ENCODE results near the gene DGKG. TPM values are rescaled to one million over a fixed set of nuclear protein-coding genes. Genes with fewer than 3 reads are reported as not detected.

DGKG gene
- total and polyA plus RNA-seq, 10 of the 15 experiments (the other 5 are each of a cell fraction or from before 2014, with no cell fraction given) = 0.39 to 6.2 (median 4.7) TPM

DNA sequence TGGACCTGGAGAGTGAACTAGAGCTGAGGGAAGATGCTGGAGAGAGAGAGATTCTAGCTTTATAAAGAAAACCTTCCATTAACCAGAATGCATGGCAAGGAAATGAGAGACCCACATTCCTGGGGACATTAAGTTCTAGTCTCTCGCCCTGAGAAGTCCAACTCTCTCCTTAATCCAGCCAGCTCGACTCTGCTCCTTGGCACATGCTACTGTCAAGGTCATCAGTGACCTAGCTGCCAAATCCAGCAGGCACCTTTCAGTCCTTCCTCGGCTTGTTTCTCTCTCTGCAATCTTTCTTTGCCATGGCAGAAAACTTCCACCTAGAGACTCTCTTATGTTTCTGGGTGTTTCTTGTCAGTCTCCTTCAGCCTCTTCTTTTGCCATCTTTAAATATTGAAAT is 40.3 kb downstream of the DGKG start (continued):
- TF ChIP-seq, protein P1, sequence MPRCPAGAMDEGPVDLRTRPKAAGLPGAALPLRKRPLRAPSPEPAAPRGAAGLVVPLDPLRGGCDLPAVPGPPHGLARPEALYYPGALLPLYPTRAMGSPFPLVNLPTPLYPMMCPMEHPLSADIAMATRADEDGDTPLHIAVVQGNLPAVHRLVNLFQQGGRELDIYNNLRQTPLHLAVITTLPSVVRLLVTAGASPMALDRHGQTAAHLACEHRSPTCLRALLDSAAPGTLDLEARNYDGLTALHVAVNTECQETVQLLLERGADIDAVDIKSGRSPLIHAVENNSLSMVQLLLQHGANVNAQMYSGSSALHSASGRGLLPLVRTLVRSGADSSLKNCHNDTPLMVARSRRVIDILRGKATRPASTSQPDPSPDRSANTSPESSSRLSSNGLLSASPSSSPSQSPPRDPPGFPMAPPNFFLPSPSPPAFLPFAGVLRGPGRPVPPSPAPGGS (IDR thresholded peaks at IDR 0.05; ENCODE audit: borderline replicate concordance, insufficient read depth, low read depth, low read length, poor library complexity, severe bottlenecking) = no peak
- TF ChIP-seq IKZF2 (IDR thresholded peaks at IDR 0.05) = no peak
- no peak for TF ChIP-seq SP1 (IDR thresholded peaks at IDR 0.05; ENCODE audit: low read depth, low read length)
- no peak for TF ChIP-seq NR2F1 (conservative IDR thresholded peaks at IDR 0.05)

DNA sequence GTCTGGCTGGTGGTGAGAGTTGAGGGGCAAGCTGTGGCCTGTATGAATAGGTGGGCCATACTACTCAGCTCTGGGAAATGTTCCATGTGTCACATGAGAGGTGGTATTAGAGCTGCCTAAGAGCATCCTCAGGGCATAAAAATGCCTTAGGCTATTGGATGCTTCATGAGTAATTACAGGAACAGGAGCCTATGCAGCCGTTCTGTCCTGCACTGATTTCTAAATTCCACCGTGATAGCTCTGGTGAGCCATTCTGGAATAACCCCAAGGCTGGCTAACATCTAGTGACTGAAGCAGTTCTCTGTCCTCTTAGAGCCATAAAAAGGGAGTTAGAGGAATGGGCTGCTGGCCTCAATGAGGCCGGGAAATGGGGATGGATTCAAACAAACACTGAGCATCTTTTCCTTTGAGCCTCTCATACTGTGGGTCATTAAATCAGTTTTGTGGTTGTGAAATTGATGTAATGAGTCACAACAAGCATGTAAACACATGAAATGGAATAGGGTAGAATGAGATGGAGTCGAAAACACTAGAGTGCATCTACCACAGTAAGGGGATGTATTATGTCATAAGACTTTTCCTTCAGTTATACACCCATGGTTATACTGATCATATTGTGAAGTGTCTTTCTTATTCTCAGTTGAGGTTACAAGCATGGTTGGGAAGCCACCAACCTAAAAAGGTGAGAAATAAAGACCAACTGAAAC is 41.0 kb downstream of the DGKG start:
- SMC1A ChIA-PET (ENCODE audit: uncharacterized antibody, unreplicated experiment) = no interaction called here
- Histone ChIP-seq H3K9me3 (replicated peaks; ENCODE audit: control insufficient read depth, insufficient read depth, low read length) (no peaks in the 10 kb centered on the region), H3K27me3 (replicated peaks in 1 of 2; ENCODE audit: control insufficient read depth in 2 of 2, insufficient read depth in 2 of 2, low read length in 1 of 2) (no peaks in the 10 kb centered on the region), H3K36me3 (ENCODE audit: control insufficient read depth in 2 of 2, insufficient read depth in 2 of 2, low read length in 1 of 2) (no peaks in the 10 kb centered on the region), H3K4me1 (ENCODE audit: control insufficient read depth, insufficient read depth, low read length) (no peaks in the 10 kb centered on the region), H3K79me2 (ENCODE audit: control insufficient read depth, insufficient read depth, low read length) (no peaks in the 10 kb centered on the region), H3K9ac (ENCODE audit: control insufficient read depth, insufficient read depth, low read length) (no peak overlapping the region), H2AFZ (ENCODE audit: control insufficient read depth, low read depth, low read length) (no peak overlapping the region), H4K20me1 (ENCODE audit: control insufficient read depth, insufficient read depth) (no peaks in the 10 kb centered on the region), H3K27ac (ENCODE audit: control insufficient read depth, insufficient read depth) (no peak overlapping the region), H3K4me2 (ENCODE audit: control insufficient read depth, insufficient read depth) (no peak overlapping the region), H3K4me3 (no peak overlapping the region)
- ATAC-seq (peak; percentile 57), FAIRE-seq (no peak), DNase-seq (ENCODE audit: low read depth, low spot score) (no peak)
- RAD21 ChIA-PET (ENCODE audit: unreplicated experiment) = no interaction called here
- no TSS peak for BruUV-seq (replicated peaks)
- in situ Hi-C loops (cut with MboI) (no loop called here), intact Hi-C loops (cut with micrococcal nuclease; ENCODE audit: unreplicated experiment) (no loop called here)
- TF ChIP-seq, protein P2, sequence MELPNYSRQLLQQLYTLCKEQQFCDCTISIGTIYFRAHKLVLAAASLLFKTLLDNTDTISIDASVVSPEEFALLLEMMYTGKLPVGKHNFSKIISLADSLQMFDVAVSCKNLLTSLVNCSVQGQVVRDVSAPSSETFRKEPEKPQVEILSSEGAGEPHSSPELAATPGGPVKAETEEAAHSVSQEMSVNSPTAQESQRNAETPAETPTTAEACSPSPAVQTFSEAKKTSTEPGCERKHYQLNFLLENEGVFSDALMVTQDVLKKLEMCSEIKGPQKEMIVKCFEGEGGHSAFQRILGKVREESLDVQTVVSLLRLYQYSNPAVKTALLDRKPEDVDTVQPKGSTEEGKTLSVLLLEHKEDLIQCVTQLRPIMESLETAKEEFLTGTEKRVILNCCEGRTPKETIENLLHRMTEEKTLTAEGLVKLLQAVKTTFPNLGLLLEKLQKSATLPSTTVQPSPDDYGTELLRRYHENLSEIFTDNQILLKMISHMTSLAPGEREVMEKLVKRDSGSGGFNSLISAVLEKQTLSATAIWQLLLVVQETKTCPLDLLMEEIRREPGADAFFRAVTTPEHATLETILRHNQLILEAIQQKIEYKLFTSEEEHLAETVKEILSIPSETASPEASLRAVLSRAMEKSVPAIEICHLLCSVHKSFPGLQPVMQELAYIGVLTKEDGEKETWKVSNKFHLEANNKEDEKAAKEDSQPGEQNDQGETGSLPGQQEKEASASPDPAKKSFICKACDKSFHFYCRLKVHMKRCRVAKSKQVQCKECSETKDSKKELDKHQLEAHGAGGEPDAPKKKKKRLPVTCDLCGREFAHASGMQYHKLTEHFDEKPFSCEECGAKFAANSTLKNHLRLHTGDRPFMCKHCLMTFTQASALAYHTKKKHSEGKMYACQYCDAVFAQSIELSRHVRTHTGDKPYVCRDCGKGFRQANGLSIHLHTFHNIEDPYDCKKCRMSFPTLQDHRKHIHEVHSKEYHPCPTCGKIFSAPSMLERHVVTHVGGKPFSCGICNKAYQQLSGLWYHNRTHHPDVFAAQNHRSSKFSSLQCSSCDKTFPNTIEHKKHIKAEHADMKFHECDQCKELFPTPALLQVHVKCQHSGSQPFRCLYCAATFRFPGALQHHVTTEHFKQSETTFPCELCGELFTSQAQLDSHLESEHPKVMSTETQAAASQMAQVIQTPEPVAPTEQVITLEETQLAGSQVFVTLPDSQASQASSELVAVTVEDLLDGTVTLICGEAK (IDR thresholded peaks at IDR 0.05; ENCODE audit: borderline replicate concordance) = no peak
- peak; percentile 27; the same call in 1 of the 2 replicates for TF ChIP-seq RUNX3 (IDR thresholded peaks at IDR 0.05; ENCODE audit: low read length)
- POLR2A ChIA-PET = interaction anchor here (0.5 kb wide), 1 partner anchor 253 kb away, joined by 3 read pairs; no protein-coding TSS in a partner anchor
- WGBS (ENCODE audit: insufficient coverage, insufficient replicate concordance, low lambda C conversion rate, missing lambda C conversion rate) = 29% methylated on average over 4 of the region's 4 CpGs
- CTCF ChIA-PET = interaction anchor here (0.6 kb wide), 1 partner anchor 60 kb away, joined by 3 read pairs; no protein-coding TSS in a partner anchor
